HG03196 (cell line): ENCODE results near the gene C11orf42.
A peak's percentile ranks its signal among the peaks of the same experiment; 100 is the strongest.
"Not testable (repeated sequence)": the region's sequence is repeated elsewhere in the genome, so short reads cannot be mapped to it uniquely, and the experiment has no call there.

Experiments
- ATAC-seq: cut with Tn5 transposase; IDR thresholded peaks from one replicate; pipeline ENCODE4 v1.9.1; 2021; ENCODE audit not compliant: unreplicated experiment

C11orf42 gene

GRCh38 chr11:6219359-6219758 lies 14.0 kb downstream of the C11orf42 start:
- no peak for ATAC-seq

- ATAC-seq, result no peak
These were observed 18.5 kb downstream of the C11orf42 start for GRCh38 chr11:6223854-6224253.

DNA sequence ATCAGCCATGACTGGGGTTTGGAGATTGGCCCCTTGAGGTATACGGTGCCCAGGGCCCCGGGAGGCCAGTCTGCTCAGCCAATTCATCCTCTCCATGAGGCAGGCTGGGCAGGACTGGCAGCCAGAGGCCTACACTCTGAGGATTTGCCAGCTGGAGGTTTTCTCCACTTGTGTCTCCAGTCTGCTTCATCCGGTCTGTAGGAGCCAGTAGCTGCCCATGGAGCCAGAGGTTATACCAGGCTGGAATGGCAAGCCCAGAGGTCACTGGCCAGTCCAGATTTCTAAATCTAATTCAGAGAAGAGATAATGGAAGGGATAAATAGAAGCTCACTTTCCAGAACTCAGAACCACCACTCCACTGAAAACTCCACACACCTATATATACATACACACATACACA lies 19.1 kb downstream of the C11orf42 start:
- ATAC-seq, result no peak

DNA sequence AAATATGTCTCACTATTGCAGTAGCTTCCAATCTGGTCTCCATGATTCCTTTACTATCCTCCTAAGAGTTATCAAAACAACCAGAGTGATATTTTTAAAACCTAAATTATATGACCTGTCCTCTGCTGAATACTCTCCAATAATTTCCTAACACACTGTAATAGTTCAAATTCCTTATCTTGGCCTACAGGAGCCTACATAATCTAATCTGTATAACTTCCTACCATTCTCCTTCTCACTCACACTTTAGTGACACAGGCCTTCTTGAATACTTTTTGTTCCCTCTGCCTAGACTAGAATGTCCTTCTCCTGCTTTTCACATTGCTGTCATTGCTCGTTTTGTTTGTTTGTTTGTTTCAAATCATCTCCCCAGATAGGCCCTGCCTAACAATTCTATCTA lies 19.7 kb downstream of the C11orf42 start:
- no peak for ATAC-seq

DNA sequence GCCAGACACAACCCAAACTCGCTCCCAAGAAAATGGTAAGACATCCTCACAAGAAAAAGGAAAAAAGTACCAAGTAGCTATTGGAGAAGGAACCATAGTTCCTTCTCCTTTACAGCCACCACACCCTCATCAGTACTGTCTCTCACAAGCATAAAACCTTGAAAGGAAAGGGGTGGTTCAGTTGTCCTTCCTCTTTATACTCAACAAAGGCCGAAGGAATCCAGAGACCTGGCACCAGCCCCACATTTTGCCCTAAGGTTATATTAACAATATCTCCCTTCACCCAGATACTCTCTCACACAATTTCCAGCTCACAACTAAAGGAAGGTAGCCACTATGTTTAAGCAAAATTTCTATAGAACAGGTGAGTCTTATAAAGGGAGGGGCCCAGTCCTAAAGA lies 20.5 kb downstream of the C11orf42 start:
- no peak for ATAC-seq

- ATAC-seq, result no peak
These were observed 23.2 kb downstream of the C11orf42 start for GRCh38 chr11:6228520-6228919.

GRCh38 chr11:6229911-6230310 lies 24.6 kb downstream of the C11orf42 start:
- no peak for ATAC-seq

- no peak for ATAC-seq
These were observed 27.5 kb downstream of the C11orf42 start for GRCh38 chr11:6232899-6233298.

DNA sequence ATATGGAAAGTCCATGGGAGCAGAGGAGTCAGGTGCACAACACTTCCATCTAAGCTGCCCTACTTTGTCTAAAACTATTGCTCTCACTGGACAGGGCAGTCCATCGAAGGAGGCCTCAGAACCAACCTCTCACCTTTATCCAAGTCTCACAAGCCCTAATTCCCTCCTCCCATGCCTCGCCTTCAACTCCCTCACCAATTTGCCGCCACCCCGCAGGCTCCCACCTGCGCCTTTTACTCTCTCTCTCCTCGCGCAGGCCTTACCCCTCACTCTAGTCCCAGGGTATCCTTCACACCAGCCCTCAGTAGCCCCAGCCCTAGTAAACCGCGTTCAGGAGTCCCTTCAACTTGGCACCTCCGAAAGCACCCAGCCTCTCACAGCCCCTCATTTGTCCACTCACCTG lies 28.6 kb downstream of the C11orf42 start:
- ATAC-seq, result no peak

- peak; percentile 96 for ATAC-seq
These were observed 29.2 kb downstream of the C11orf42 start, which contains the start of gene FHIP1B for GRCh38 chr11:6234387-6235107. Gene FHIP1B (minus strand): TSS chr11:6234636. CDS start chr11:6224516, 10,120 bp downstream.

- no peak for ATAC-seq
These were observed 31.9 kb downstream of the C11orf42 start for GRCh38 chr11:6237266-6237665.

DNA sequence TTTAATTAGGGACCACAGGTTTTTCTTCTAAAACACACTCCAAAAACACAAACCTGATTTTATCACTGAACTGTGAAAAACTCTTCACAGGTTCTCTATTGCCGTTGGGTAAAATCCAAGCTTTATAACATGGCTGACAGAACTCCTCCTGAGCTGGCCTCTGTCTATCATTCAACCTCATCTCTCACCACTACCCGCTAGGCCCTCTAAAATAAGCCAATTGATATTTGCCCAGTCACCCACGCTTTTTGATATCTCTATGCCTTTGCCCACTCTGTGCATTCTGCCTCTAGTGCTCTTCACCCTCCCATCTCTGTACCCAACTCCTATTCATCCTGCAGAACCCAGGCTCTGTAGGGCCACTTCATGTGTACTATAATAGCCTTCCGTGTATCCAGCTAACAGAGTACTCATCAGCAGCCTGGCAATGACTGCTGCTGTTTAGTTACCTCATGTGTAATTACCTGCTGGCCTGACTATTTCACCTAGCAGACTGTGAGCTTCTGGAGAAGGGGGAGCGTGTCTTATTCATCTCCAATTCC lies 32.5 kb downstream of the C11orf42 start:
- no peak for ATAC-seq

DNA sequence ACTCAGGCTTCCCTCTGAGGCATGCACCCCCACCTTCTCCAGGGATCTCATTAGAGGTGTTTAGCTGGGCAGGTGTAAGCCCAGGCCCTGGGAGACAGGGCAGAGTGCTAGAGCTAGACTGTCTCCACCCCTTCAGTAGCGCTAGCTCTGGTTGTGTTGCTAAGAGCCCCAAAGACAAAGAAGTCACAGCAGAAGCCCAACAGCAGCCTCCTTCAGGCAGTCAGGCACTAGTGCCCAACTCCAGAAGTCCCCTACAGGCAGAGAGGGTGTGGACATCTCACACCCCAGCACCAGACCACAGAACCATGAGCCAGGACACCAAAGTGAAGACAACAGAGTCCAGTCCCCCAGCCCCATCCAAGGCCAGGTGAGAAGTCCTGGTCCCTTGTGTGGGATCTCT lies 33.5 kb downstream of the C11orf42 start, which contains the start of gene CNGA4:
Gene CNGA4, plus strand, starts transcription at position 188 of the 400 bp plus-strand sequence. Its CDS starts 118 bp downstream, at position 306.
- no peak for ATAC-seq

- ATAC-seq, result no peak
These were observed 34.8 kb downstream of the C11orf42 start for GRCh38 chr11:6240139-6240538.

DNA sequence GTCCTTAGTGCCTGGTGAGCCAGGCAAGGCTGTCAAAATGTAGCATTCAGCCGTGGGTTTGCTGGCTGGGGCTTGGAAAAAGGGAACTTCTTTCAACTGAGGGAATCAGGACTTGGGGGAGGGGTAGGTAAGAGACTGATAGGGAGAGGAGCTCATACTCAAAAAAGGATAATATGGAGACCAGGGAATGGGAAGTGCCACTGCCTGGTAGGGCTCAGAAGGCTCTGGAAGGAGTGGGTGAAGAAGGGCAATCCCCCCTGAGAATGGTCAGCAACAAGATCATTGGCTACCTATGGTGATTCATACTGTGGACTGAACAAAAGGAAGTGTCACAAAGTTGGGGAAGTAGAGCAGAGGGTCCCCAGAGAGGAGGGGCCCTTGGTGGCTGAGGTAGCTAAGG lies 35.4 kb downstream of the C11orf42 start:
- ATAC-seq, result no peak

- ATAC-seq, result no peak
These were observed 36.0 kb downstream of the C11orf42 start for GRCh38 chr11:6241316-6241715.

DNA sequence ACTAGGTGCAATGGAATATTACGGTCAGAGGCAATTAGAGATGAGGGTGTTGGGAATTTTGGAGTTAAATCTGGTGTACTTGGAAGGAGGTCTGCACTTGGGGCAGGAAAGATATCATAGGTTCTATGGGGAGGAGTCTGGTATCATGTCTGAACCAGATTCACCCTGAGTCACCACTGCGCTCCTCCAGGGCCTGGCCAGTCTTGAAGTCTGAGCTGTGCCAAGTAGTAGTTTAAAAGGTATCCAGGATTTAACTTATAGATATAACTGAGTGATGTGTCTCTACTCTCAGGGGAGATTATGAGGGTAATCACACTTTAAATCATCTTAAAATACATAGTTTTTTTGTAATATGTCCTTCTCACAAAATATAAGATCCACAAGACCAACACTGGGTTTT lies 40.2 kb downstream of the C11orf42 start:
- ATAC-seq, result no peak

DNA sequence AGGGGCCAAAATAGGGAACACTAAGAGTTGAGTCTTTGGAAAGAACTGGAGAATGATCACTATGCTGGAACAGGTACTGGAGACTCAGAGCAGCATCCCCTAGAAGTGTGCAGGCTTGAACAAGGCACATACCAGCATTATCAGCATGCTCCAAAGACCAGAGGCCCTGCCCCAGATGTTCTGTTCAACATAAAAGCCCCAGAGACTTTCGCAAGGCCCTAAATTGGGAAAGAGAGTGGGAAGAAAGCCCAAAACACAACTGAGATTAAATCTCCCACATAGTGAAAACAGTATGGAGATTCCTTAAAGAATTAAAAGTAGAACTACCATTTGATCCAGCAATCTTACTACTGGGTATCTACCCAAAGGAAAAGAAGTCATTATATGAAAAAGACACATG lies 42.9 kb downstream of the C11orf42 start:
- ATAC-seq, result no peak

- not testable (repeated sequence) for ATAC-seq
These were observed 43.5 kb downstream of the C11orf42 start for GRCh38 chr11:6248897-6249296.

- no peak for ATAC-seq
These were observed 44.6 kb downstream of the C11orf42 start for GRCh38 chr11:6249770-6250555.

DNA sequence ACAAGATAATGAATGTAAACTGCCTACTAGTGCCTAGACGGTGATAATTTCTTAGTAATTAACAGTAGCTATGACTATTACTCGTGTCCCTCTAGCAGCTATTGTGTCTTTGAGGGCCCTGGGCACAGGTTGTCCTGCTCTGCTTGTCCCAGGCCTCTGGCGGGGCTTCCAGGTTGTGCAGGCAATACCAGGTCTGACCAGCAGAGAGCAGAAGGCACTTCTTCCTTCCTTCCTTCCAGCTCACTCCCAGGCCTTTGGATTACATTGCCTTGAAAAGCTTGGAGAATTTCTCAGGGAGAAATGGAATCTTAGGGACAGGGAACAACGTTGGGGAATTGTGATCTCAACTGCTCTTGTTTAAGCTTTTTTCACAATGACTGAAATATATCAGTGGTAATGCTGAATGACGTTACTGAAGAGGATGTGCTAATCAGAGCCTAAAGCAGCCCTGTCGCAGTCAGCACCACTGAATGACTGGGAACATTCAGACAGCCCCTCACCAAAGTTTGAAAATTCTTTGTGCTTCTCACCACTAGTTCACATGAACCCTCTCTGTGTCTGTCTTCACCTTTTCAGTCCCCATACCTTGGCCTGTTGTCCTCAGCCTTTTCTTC lies 45.9 kb downstream of the C11orf42 start:
- ATAC-seq, result peak; percentile 52
